H1 (cell line): ENCODE measurements around the gene WDR7. TPM values are rescaled to one million over a fixed set of nuclear protein-coding genes. Genes with fewer than 3 reads are reported as not detected.

Experiments
- CTCF ChIA-PET: fragments of 300-600 bp; sonication (Branson Sonifier 250); formaldehyde crosslinking; loops from one replicate; lab custom pipeline; 2021; ENCODE audit not compliant: partially characterized antibody; lab: Charles Lee
- POLR2A ChIA-PET: fragments of 300-600 bp; sonication (Branson Sonifier 250); formaldehyde crosslinking; loops from one replicate; lab custom pipeline; 2021; ENCODE audit warnings: inconsistent platforms; ENCODE audit not compliant: partially characterized antibody; lab: Charles Lee
- DNase-seq, 2 experiments: peaks; one replicate each; pipeline versions ENCODE4 v3.0.0 to v3.0.0-alpha.2; 2010 to 2022; ENCODE audit warnings: low spot score in 2 of 2, low read depth in 1 of 2, mixed read lengths in 1 of 2
- FAIRE-seq: peaks from 2 replicates; lab custom pipeline; 2011; peaks lifted over from hg19 to GRCh38; lab: Jason Lieb, UNC
- H2AFZ ChIP-seq: 2 replicates; pipeline ENCODE4 v1.8.1; 2012; ENCODE audit warnings: low read length, inconsistent platforms
- H2AK5ac ChIP-seq: 2 replicates; pipeline ENCODE4 v1.6.1; 2013; ENCODE audit warnings: low read depth, low read length
- H2BK120ac ChIP-seq: replicated peaks from 2 replicates; pipeline ENCODE3; 2013; ENCODE audit warnings: low read depth, low read length, inconsistent platforms
- H2BK12ac ChIP-seq: 2 replicates; pipeline ENCODE4 v1.6.1; 2013; ENCODE audit warnings: low read depth, low read length
- H2BK15ac ChIP-seq: 2 replicates; pipeline ENCODE4 v1.6.1; 2013; ENCODE audit warnings: low read length
- H2BK20ac ChIP-seq: 2 replicates; pipeline ENCODE4 v1.6.1; 2013; ENCODE audit warnings: low read length
- H2BK5ac ChIP-seq: 2 replicates; pipeline ENCODE4 v1.6.1; 2013; ENCODE audit warnings: low read depth, low read length
- H3K14ac ChIP-seq: 2 replicates; pipeline ENCODE4 v1.6.1; 2013; ENCODE audit warnings: inconsistent platforms; ENCODE audit not compliant: insufficient read length
- H3K18ac ChIP-seq: 2 replicates; pipeline ENCODE4 v1.6.1; 2013; ENCODE audit warnings: low read length; ENCODE audit errors: extremely low read depth
- H3K23ac ChIP-seq: 2 replicates; pipeline ENCODE4 v1.6.1; 2013; ENCODE audit warnings: inconsistent platforms; ENCODE audit not compliant: insufficient read length
- H3K23me2 ChIP-seq: 2 replicates; pipeline ENCODE4 v1.6.1; 2013; ENCODE audit warnings: low read depth, low read length
- H3K27ac ChIP-seq: 2 replicates; pipeline ENCODE4 v1.6.1; 2011; ENCODE audit warnings: low read depth, low read length, inconsistent platforms
- H3K27me3 ChIP-seq, 4 experiments: replicated peaks in 1 of 4; 1 replicate in 1 of 4; 2 replicates in 3 of 4; pipeline versions ENCODE4 v1.6.1 to v1.8.1; 2011 to 2013; ENCODE audit warnings: low read length in 3 of 4, mild to moderate bottlenecking in 3 of 4, inconsistent platforms in 2 of 4, mixed read lengths in 2 of 4, moderate library complexity in 1 of 4; ENCODE audit not compliant: control insufficient read depth in 3 of 4, insufficient read depth in 3 of 4; ENCODE audit errors: extremely low read depth in 1 of 4
- H3K36me3 ChIP-seq, 4 experiments: 2 replicates each; pipeline versions ENCODE4 v1.6.1 to v1.8.1; 2011 to 2013; ENCODE audit warnings: mild to moderate bottlenecking in 4 of 4, low read length in 3 of 4, moderate library complexity in 2 of 4, control low read depth in 1 of 4, inconsistent platforms in 1 of 4; ENCODE audit not compliant: insufficient read depth in 4 of 4, control insufficient read depth in 2 of 4
- H3K4ac ChIP-seq: replicated peaks from 2 replicates; pipeline ENCODE3; 2013; ENCODE audit warnings: low read length, low read depth, mixed read lengths, inconsistent platforms; ENCODE audit not compliant: insufficient read length
- H3K4me1 ChIP-seq, 4 experiments: replicated peaks in 1 of 4; 1 replicate in 1 of 4; 2 replicates in 3 of 4; pipeline versions ENCODE4 v1.6.1 to v1.8.1; 2011 to 2013; ENCODE audit warnings: low read length in 3 of 4, inconsistent platforms in 2 of 4, mixed read lengths in 1 of 4; ENCODE audit not compliant: insufficient read depth in 4 of 4, control insufficient read depth in 3 of 4
- H3K4me2 ChIP-seq, 2 experiments: 2 replicates each; pipeline versions ENCODE4 v1.6.1 to v1.8.1; 2011 to 2013; ENCODE audit warnings: low read depth in 2 of 2, low read length in 2 of 2, control low read depth in 1 of 2, inconsistent platforms in 1 of 2, mild to moderate bottlenecking in 1 of 2; ENCODE audit not compliant: insufficient read depth in 1 of 2
- H3K4me3 ChIP-seq, 4 experiments: fragments of 200-600, 300-600 bp in 1 of 4; sonication (generic), shearing (Covaris generic), sonication (Bioruptor Twin) in 1 of 4; 2 replicates each; pipeline versions ENCODE4 v1.5.1 to v1.8.1; 2011 to 2016; ENCODE audit warnings: low read length in 4 of 4, low read depth in 3 of 4, control low read depth in 2 of 4, inconsistent platforms in 2 of 4, mild to moderate bottlenecking in 2 of 4, mixed read lengths in 1 of 4, moderate library complexity in 1 of 4; ENCODE audit not compliant: insufficient read depth in 2 of 4; ENCODE audit errors: extremely low read depth in 1 of 4
- H3K56ac ChIP-seq: replicated peaks from 2 replicates; pipeline ENCODE3; 2013; ENCODE audit warnings: low read depth, mild to moderate bottlenecking, mixed read lengths, low read length, inconsistent platforms; ENCODE audit not compliant: insufficient read length
- H3K79me1 ChIP-seq: 2 replicates; pipeline ENCODE4 v1.6.1; 2013; ENCODE audit warnings: low read depth, low read length, control low read depth
- H3K79me2 ChIP-seq, 2 experiments: 2 replicates each; pipeline versions ENCODE4 v1.6.1 to v1.8.1; 2012 to 2013; ENCODE audit warnings: low read length in 2 of 2, mild to moderate bottlenecking in 2 of 2, inconsistent platforms in 1 of 2; ENCODE audit not compliant: insufficient read depth in 2 of 2, control insufficient read depth in 1 of 2
- H3K9ac ChIP-seq, 4 experiments: replicated peaks in 1 of 4; 1 replicate in 1 of 4; 2 replicates in 3 of 4; pipeline versions ENCODE4 v1.6.1 to v1.8.1; 2011 to 2013; ENCODE audit warnings: low read depth in 3 of 4, low read length in 3 of 4, control low read depth in 2 of 4, mild to moderate bottlenecking in 2 of 4, moderate library complexity in 2 of 4, inconsistent platforms in 1 of 4; ENCODE audit errors: extremely low read depth in 1 of 4
- H3K9me3 ChIP-seq, 2 experiments: 2 replicates each; pipeline versions ENCODE4 v1.6.1 to v1.8.1; 2012 to 2013; ENCODE audit warnings: mild to moderate bottlenecking in 2 of 2, moderate library complexity in 2 of 2, control low read depth in 1 of 2, inconsistent platforms in 1 of 2, low read depth in 1 of 2, low read length in 1 of 2, mixed read lengths in 1 of 2; ENCODE audit not compliant: insufficient read depth in 2 of 2
- H4K20me1 ChIP-seq, 2 experiments: replicated peaks in 1 of 2; 2 replicates each; pipeline versions ENCODE3 to v1.8.1; 2011 to 2013; ENCODE audit warnings: inconsistent platforms in 2 of 2, low read length in 2 of 2, mild to moderate bottlenecking in 1 of 2; ENCODE audit not compliant: insufficient read depth in 2 of 2, control insufficient read depth in 1 of 2
- H4K5ac ChIP-seq: 2 replicates; pipeline ENCODE4 v1.6.1; 2013; ENCODE audit warnings: low read length, low read depth, mixed read lengths, inconsistent platforms; ENCODE audit not compliant: insufficient read length
- H4K8ac ChIP-seq: 2 replicates; pipeline ENCODE4 v1.8.0; 2013; ENCODE audit warnings: mild to moderate bottlenecking, moderate library complexity, low read length, inconsistent platforms; ENCODE audit not compliant: insufficient read depth; ENCODE audit errors: extremely low read depth
- H4K91ac ChIP-seq: replicated peaks from 2 replicates; pipeline ENCODE3; 2013; ENCODE audit warnings: low read length, mixed read lengths, inconsistent platforms; ENCODE audit not compliant: insufficient read length
- HDAC6 ChIP-seq: IDR thresholded peaks from one replicate; pipeline ENCODE4 v1.7.1; 2012; ENCODE audit warnings: low read depth, mild to moderate bottlenecking, inconsistent platforms, low read length, moderate library complexity
- TAF1 ChIP-seq: IDR thresholded peaks from 2 replicates; pipeline ENCODE4 v1.6.1; 2011; ENCODE audit warnings: mild to moderate bottlenecking, low read depth, low read length
- WGBS, 2 experiments: shearing (Covaris generic) in 1 of 2; methylation state at CpG; one replicate each; pipeline versions ENCODE4 v1.1.6 to v1.1.7; 2013 to 2015; ENCODE audit warnings: low lambda C conversion rate in 2 of 2, mixed read lengths in 2 of 2, inconsistent platforms in 1 of 2, low coverage in 1 of 2, missing lambda C conversion rate in 1 of 2; ENCODE audit not compliant: insufficient replicate concordance in 2 of 2, insufficient coverage in 1 of 2, insufficient read length in 1 of 2; ENCODE audit errors: extremely low coverage in 1 of 2, missing lambda C conversion rate in 1 of 2; 5-methylcytosine and 5-hydroxymethylcytosine counted together
- polyA plus RNA-seq, 7 experiments: library from polyadenylated mRNA; depleted of rRNA in 3 of 7; stranded (reverse) in 5 of 7; unstranded in 2 of 7; fragments of >200 nt in 5 of 7; fragments of 200-250 nt in 2 of 7; gene quantifications; 1 replicate in 5 of 7; 2 replicates in 1 of 7; 4 replicates in 1 of 7; pipeline versions ENCODE4 v1.2.1 to v1.2.3, GENCODE V29; 2011 to 2013; ENCODE audit warnings: missing spikeins in 2 of 7, mixed read lengths in 2 of 7
- total RNA-seq: library from RNA; stranded (reverse); fragmentation: NEBNext Ultra II Directional; extraction: Animal tissue kit (Norgen Biotek cat#: 25700); gene quantifications from 2 replicates; pipeline ENCODE4 v1.2.1, GENCODE V29; 2021

WDR7 gene
- total and polyA plus RNA-seq, 2 of the 8 experiments (the other 6 are each of a cell fraction or from before 2014, with no cell fraction given): 5.5 to 15.2 TPM

GRCh38 chr18:57008001-57008686 lies 357.0 kb downstream of the WDR7 start:
- Histone ChIP-seq H3K9me3 (no peaks in the 10 kb centered on the region), H3K4me3 (no peak overlapping the region), H3K4ac (no peak overlapping the region), H3K4me1 (no peaks in the 10 kb centered on the region), H3K9ac (no peak overlapping the region), H2AFZ (no peak overlapping the region), H3K4me2 (no peak overlapping the region), H2BK20ac (no peak overlapping the region), H3K27ac (no peak overlapping the region), H2AK5ac (no peak overlapping the region), H3K56ac (no peak overlapping the region), H3K27me3 (no peaks in the 10 kb centered on the region), H3K18ac (no peak overlapping the region), H4K5ac (no peak overlapping the region), H3K36me3 (no peaks in the 10 kb centered on the region), H2BK15ac (no peak overlapping the region), H3K23ac (no peak overlapping the region), H4K91ac (no peak overlapping the region), H3K14ac (no peak overlapping the region), H2BK120ac (no peak overlapping the region), H3K79me1 (no peaks in the 10 kb centered on the region), H4K8ac (peak overlapping the region; percentile 51; the same call in 1 of the 2 replicates), H3K23me2 (no peaks in the 10 kb centered on the region; the same call in 1 of the 2 replicates), H2BK12ac (no peak overlapping the region), H3K79me2 (no peaks in the 10 kb centered on the region), H4K20me1 (no peaks in the 10 kb centered on the region), H2BK5ac (no peak overlapping the region; the same call in 1 of the 2 replicates)
- POLR2A ChIA-PET: no interaction called here
- CTCF ChIA-PET: interaction anchor here (0.7 to 1.4 kb wide), 7 partner anchors 8 to 305 kb away, joined by 3 to 5 read pairs (median 4); no protein-coding TSS in a partner anchor
- FAIRE-seq (no peak), DNase-seq (no peak)
- TF ChIP-seq HDAC6 (no peak), TAF1 (no peak)
- 69% methylated on average over 11 of the region's 11 CpGs; no CpG with 5 or more reads in 1 of the 2 experiments for WGBS, 2 experiments
